GM21619 (cell line): Measurements from ENCODE around the gene HOXD8.

Experiments used
- ATAC-seq: cut with Tn5 transposase; IDR thresholded peaks from one replicate; pipeline ENCODE4 v1.9.1; 2021; ENCODE audit not compliant: unreplicated experiment

The HOXD8 gene

DNA sequence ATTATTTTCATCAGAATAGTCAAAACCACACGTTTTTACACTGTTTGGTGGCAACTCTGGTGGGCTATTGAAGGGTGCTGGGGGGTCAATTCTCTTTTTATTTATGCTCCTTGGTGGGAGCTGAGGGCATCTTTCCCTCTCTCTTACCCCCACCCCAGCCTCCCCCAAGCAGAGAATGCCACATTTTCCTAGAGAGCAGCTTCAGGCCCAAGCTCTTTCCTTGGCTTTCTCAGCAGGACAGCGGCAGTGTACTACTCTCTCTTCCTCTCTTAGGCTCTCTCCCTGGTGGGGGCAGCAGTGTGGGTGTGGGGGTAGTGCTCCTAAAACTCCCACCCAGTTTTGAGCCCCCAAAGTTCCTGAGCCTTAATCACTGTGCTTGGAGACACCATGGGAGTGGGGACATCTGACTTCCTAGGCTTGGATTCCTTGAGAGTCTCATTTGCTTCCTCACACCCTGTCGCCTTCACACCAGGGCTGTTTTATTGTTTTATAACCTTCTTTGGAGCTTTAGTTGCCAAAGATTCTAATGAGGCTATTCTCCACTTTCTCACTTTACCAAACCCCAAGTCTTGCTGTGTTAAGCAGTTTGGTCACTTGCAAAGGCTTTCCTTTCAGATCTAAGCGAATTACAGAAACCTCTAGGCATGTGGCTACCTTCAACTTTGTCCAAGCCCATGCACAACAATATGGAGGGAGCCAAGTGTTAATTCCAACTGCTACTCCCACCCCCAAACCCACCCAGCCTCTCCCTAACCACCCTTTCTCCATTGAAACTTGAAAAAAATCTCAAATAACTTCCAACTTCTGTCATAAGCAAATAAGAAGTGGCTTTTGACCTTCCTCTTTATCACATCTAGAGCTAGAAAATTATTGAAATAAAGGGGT lies 15.8 kb downstream of the HOXD8 start:
- ATAC-seq, result no peak

GRCh38 chr2:176146101-176146500 lies 16.6 kb downstream of the HOXD8 start:
- ATAC-seq, result no peak

DNA sequence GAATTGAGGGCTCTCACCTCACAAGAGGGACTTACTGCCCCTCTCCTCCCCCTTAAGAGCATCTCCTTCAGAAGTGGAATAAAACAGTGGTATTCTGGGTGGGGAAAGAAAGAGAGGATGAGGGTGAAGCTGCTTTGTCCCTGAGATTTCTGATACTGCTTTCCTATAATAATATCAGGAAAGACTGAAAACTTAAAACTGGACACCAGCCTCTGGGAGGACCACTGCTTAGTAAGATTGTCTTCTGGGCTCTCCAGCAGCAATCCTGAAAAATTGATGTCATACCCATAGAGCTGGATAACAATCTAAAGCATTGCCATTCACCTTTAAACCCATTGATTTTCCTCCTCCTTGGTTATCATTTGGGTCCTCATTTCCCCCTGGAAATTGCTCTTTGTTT lies 17.1 kb downstream of the HOXD8 start:
- ATAC-seq, result no peak

- no peak for ATAC-seq
These were observed 17.8 kb downstream of the HOXD8 start for GRCh38 chr2:176147210-176147799.

DNA sequence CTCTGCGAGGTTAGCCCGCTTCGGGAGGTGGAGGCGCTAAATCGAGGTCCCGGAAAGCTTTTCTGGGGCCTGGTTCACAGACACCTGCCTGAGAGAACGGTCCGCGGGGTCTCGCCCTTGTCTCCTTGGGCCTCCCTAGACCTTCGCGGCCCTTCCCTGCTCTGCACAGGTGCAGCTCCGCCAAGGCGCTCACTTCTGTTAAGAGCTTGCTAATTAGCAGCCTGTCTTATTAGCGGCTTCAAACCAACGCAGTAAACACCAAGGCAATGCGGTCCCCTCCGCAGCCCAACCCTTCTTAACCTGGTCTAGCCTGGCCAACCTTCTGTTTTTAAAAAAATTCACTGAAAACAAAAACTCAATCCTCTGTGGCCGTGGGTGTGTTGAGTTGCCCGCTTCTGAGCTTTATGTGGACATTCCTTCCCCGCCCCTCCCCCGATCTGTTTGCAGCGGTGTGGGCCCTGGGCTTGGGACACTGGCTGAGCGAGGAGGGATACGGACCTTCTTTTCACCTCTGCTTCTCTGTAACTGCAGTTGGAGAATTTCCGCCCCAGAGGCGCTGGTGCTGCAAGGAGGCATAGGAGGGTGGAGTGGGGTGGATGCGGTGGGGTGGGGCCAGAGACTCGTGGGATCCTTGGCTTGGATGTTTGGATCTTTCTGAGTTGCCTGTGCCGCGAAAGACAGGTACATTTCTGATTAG lies 18.4 kb downstream of the HOXD8 start:
- ATAC-seq, result no peak

- no peak for ATAC-seq
These were observed 19.4 kb downstream of the HOXD8 start for GRCh38 chr2:176148751-176149421.

- ATAC-seq, result no peak
These were observed 20.0 kb downstream of the HOXD8 start for GRCh38 chr2:176149481-176149938.

GRCh38 chr2:176149939-176150583 lies 20.6 kb downstream of the HOXD8 start:
- no peak for ATAC-seq

DNA sequence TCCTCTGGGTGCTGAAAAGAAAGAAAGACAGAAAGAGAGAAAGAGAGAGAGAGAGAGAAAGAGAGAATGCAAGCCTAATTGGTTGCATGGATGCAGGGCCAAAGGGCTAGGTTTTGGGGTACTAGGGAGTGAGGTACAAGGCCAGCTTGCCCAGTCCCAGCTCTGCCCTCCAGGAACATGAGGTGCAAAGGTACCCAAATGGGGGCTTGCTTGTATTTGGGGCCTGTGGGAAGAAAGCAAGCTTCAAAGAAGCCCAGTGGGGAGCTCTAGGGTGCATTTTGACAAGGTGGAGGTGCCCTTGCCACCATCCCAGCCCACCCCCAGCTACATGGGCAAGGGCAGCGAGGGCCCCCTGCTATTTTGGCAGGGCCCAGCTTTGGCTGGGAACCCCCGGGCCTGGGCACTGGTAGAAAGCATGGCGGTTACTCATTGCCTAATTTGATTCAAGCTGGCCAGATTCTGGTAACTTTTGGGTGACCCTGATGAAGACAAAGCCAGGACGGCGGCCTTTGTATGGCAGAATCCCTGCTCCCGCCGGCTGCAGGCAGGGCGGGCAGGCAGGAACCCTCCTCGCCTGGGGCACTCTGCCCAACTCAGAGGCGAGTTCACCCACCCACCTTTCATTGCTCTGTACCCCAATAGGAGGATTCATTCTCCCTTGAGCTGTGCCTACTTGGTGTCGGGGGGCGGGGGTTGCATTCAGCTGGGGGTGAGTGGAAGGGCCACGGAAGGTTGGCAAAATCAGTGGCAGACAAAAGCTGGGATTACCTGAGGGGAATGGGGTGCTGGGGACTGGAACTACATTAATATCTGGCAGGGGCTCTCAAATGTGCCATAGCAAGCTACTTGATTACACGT lies 21.3 kb downstream of the HOXD8 start:
- ATAC-seq, result no peak

DNA sequence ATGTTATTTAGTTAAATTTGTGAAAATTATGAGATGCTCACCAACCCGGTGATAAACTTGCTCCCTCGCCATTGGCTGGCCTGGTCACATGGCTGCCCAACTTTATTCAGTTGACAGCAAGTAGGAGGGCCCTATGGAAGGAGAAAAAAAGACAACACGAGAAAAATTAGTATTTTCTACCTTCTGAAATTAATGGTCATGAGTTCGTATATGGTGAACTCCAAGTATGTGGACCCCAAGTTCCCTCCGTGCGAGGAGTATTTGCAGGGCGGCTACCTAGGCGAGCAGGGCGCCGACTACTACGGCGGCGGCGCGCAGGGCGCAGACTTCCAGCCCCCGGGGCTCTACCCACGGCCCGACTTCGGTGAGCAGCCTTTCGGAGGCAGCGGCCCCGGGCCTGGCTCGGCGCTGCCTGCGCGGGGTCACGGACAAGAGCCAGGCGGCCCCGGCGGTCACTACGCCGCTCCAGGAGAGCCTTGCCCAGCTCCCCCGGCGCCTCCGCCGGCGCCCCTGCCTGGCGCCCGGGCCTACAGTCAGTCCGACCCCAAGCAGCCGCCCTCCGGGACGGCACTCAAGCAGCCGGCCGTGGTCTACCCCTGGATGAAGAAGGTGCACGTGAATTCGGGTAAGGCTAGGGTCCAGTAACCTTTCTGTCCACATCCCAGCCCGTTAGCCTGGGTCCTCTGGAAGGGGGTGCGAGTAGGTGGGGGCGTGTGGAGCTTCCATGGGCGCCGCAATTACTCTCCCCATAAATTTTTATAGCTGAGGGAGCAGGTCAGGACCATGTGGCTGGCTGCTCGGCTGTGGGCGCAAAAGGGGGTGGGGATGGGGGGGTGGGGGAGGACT lies 22.2 kb downstream of the HOXD8 start, which contains the start of gene HOXD4:
Gene HOXD4 (plus strand): TSS at position 109 of the 846 bp plus-strand sequence. CDS start 84 bp downstream, at position 193.
- ATAC-seq, result no peak

DNA sequence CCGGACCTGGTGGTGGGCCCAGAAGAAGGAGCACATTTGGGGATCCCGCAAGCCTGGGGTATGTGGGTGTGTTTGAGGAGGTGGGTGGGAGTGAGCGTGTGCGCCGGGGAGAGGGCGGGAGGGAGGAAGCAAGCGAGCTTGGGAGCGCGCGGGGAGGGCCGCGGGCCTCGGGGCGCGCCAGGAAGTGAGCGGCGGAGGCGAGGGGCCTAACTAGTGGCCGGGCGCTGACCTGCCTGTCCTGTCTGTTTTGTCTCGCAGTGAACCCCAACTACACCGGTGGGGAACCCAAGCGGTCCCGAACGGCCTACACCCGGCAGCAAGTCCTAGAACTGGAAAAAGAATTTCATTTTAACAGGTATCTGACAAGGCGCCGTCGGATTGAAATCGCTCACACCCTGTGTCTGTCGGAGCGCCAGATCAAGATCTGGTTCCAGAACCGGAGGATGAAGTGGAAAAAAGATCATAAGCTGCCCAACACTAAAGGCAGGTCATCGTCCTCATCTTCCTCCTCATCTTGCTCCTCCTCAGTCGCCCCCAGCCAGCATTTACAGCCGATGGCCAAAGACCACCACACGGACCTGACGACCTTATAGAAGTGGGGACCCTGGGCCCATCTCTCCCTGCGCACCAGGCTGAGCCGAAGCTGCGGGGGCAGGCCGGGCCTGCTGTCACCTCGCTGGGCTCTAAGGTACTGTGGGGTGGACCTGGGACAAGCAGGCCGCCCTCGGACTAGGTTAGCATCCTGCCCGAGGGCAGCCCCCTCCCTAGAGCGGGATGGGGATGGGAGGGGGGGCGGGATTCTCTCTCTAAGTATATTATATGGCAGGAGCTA lies 23.1 kb downstream of the HOXD8 start:
- no peak for ATAC-seq

GRCh38 chr2:176154576-176155252 lies 25.2 kb downstream of the HOXD8 start:
- no peak for ATAC-seq

- ATAC-seq, result no peak
These were observed 26.0 kb downstream of the HOXD8 start for GRCh38 chr2:176155356-176156044.

GRCh38 chr2:176156301-176156806 lies 26.8 kb downstream of the HOXD8 start:
- no peak for ATAC-seq

- no peak for ATAC-seq
These were observed 27.4 kb downstream of the HOXD8 start, which contains the start of gene HOXD3 for GRCh38 chr2:176156807-176157498. Gene HOXD3, plus strand, starts transcription at chr2:176157307. Its CDS starts 11,808 bp downstream, at chr2:176169115.
